Right lobe of liver (tissue), 6 donors: ENCODE results near the gene APBA2. TPM values are rescaled to one million over a fixed set of nuclear protein-coding genes. Genes with fewer than 3 reads are reported as not detected.

Experiments used
- ATAC-seq, 4 donors: fragments of 200-7000 bp; cut with Tn5 transposase; one replicate each; pipeline ENCODE4 v1.9.1; 2020; ENCODE audit warnings: mild to moderate bottlenecking in 4 of 4, moderate library complexity in 4 of 4
- DNase-seq, 3 donors: peaks; one replicate each; pipeline ENCODE4 v3.0.0-alpha.2; 2020
- H3K27ac ChIP-seq, 3 donors: fragments of 200-600 bp; one replicate each; pipeline ENCODE4 v1.8.0; 2022
- H3K27me3 ChIP-seq, 2 donors: fragments of 200-600 bp; one replicate each; pipeline ENCODE4 v1.8.0; 2022
- H3K36me3 ChIP-seq, 4 donors: fragments of 200-600 bp; sonication (generic) in 1 of 4; one replicate each; pipeline versions ENCODE4 v1.5.1 to v1.8.0; 2017 to 2022; ENCODE audit warnings: control low read depth in 1 of 4
- H3K4me1 ChIP-seq, 4 donors: fragments of 200-600 bp; sonication (generic) in 1 of 4; one replicate each; pipeline versions ENCODE4 v1.5.1 to v1.8.0; 2017 to 2022; ENCODE audit warnings: control low read depth in 1 of 4
- H3K4me3 ChIP-seq, 3 donors: fragments of 200-600 bp; one replicate each; pipeline ENCODE4 v1.8.0; 2022
- H3K9me3 ChIP-seq, 4 donors: fragments of 200-600 bp; sonication (generic) in 1 of 4; one replicate each; pipeline versions ENCODE4 v1.5.1 to v1.8.0; 2017 to 2022; ENCODE audit warnings: control low read depth in 1 of 4
- POLR2A ChIP-seq: fragments of 450-650 bp; IDR thresholded peaks from one replicate; pipeline ENCODE4 v1.6.1; 2017; ENCODE audit warnings: antibody characterized with exemption, mild to moderate bottlenecking
- WGBS: methylation state at CpG from one replicate; pipeline ENCODE4 v1.1.6; 2018; ENCODE audit warnings: low coverage, low lambda C conversion rate; ENCODE audit not compliant: insufficient coverage; ENCODE audit errors: missing lambda C conversion rate; 5-methylcytosine and 5-hydroxymethylcytosine counted together
- intact Hi-C, 2 donors: fragments of 100-400 bp; cut with DNase I; formaldehyde crosslinking; loops; one replicate each; pipeline versions ENCODE4 v1.11.2 to v1.14.1; 2022
- total RNA-seq, 6 experiments: library from RNA; depleted of rRNA in 2 of 6; stranded (reverse); fragments of >200 nt in 2 of 6; fragmentation: NEBNext Ultra II Directional in 3 of 6; extraction: Animal tissue kit (Norgen Biotek cat#: 25700) in 3 of 6; gene quantifications; one replicate each; pipeline versions ENCODE4 v1.1.0 to v1.2.4, GENCODE V29; 2016 to 2023
- TF ChIP-seq, protein P1 (sequence below), 4 donors: fragments of 200-600 bp in 3 of 4; fragments of 450-650 bp in 1 of 4; IDR thresholded peaks; one replicate each; pipeline versions ENCODE4 v1.5.1 to v1.8.0; 2016 to 2022; ENCODE audit warnings: antibody characterized with exemption in 4 of 4, mild to moderate bottlenecking in 2 of 4
- donor health status: DM: no; HTN: yes; CAD: no.
- donor health status: DM: no; HTN: no; CAD: no.
- donor health status: DM: no; HTN: no; CAD: no.
- donor health status: DM: no; HTN: yes; CAD: no.
- donor health status: DM: no; HTN: yes; CAD: no.

The APBA2 gene
- total RNA-seq, 6 experiments from 2014 or later = 0.51 to 0.75 (median 0.69) TPM

- Histone ChIP-seq H3K9me3 (no peaks in the 10 kb centered on the region), H3K4me1 (no peaks in the 10 kb centered on the region), H3K4me3 (no peak overlapping the region), H3K27me3 (no peaks in the 10 kb centered on the region), H3K27ac (no peak overlapping the region), H3K36me3 (no peaks in the 10 kb centered on the region)
- TF ChIP-seq POLR2A = no peak
- TF ChIP-seq, protein P1, sequence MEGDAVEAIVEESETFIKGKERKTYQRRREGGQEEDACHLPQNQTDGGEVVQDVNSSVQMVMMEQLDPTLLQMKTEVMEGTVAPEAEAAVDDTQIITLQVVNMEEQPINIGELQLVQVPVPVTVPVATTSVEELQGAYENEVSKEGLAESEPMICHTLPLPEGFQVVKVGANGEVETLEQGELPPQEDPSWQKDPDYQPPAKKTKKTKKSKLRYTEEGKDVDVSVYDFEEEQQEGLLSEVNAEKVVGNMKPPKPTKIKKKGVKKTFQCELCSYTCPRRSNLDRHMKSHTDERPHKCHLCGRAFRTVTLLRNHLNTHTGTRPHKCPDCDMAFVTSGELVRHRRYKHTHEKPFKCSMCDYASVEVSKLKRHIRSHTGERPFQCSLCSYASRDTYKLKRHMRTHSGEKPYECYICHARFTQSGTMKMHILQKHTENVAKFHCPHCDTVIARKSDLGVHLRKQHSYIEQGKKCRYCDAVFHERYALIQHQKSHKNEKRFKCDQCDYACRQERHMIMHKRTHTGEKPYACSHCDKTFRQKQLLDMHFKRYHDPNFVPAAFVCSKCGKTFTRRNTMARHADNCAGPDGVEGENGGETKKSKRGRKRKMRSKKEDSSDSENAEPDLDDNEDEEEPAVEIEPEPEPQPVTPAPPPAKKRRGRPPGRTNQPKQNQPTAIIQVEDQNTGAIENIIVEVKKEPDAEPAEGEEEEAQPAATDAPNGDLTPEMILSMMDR (IDR thresholded peaks at IDR 0.05) = no peak
- intact Hi-C loops = no loop called here
- no peak for ATAC-seq
- whole genome bisulfite sequencing = 80% methylated on average over 10 of the region's 15 CpGs
- DNase-seq = peak in 1 of 3 donors; percentile 37
Observed at GRCh38 chr15:28915935-28916334, 30.2 kb downstream of the APBA2 start.

GRCh38 chr15:28917791-28918140, 32.0 kb downstream of the APBA2 start:
- Histone ChIP-seq H3K27ac (no peak overlapping the region), H3K4me1 (no peaks in the 10 kb centered on the region), H3K27me3 (no peaks in the 10 kb centered on the region), H3K36me3 (no peaks in the 10 kb centered on the region), H3K4me3 (no peak overlapping the region), H3K9me3 (no peaks in the 10 kb centered on the region)
- ATAC-seq = no peak
- DNase-seq = no peak
- intact Hi-C loops = no loop called here
- TF ChIP-seq, protein P1 (IDR thresholded peaks at IDR 0.05) = no peak
- TF ChIP-seq POLR2A = no peak
- 68% methylated on average over 9 of the region's 9 CpGs for WGBS

DNA sequence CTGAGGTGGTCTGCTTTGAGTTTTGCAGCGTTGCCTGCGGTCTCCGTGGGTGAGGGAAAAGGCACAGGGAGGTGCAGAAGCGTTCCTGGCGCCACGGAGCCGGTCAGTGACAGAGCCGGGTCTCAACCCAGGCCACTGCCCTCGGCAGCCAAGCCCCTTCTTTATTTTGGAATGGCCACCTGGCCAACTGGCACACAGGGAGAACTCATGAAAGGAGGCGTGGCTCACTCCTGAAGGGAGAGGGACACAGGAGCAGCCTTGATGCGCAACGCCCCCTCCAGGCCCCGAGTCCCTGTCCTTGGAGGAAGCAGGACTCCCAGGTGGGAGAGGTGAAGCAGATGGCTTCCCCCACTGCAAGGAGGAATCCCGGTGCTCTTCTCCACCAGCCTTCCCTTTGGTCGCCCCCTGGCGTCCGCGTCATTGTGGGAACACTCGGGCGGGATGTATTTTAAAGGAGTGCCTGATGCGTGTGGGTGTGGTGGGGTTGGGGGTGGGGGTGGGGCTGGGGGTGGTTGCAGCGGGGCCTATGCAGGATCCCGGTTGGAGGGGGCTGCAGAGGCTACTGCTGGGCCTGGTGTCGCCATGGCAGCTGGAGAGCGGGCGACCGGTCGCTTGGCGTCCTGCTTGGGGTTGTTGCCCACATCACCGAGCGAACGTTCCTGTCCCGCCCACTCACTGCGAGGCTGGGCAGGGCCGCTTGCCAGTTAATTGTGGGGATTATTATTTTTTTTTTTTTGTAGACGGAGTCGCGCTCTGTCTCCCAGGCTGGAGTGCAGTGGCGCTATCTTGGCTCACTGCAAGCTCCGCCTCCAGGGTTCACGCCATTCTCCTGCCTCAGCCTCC, 32.6 kb downstream of the APBA2 start:
- H3K4me1 ChIP-seq = no peaks in the 10 kb centered on the region
- no peak overlapping the region for H3K27ac ChIP-seq
- ATAC-seq (no peak), DNase-seq (no peak)
- H3K9me3 ChIP-seq = no peaks in the 10 kb centered on the region
- H3K36me3 ChIP-seq = no peaks in the 10 kb centered on the region
- H3K27me3 ChIP-seq = no peaks in the 10 kb centered on the region
- intact Hi-C loops = no loop called here
- 63% methylated on average over 13 of the region's 41 CpGs for WGBS
- H3K4me3 ChIP-seq = no peak overlapping the region
- TF ChIP-seq, protein P1 (IDR thresholded peaks at IDR 0.05) = no peak
- TF ChIP-seq POLR2A = no peak

DNA sequence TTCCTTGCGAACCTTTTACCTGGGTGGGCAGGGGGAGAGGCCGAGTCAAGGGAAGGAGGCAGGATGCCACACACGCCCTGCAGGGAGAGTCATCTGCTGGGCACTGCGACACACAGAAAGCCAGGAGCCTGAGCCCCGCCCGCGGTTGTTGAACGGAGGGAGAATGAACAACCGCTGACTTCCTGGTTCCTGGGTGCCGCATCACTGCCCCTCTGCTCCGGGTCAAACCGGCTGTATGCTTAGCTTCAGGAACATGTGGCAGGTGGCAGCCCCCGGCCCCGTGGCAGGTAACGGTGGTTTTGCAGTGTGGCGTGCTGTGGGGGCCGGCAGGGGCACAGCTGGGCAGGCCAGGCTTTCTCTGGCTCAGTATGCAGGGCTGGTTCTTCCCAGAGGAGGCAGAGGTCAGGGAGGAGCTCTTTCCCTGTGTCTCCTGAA, 33.4 kb downstream of the APBA2 start:
- H3K4me3 ChIP-seq = no peak overlapping the region
- ATAC-seq = no peak
- no peak overlapping the region for H3K27ac ChIP-seq
- H3K9me3 ChIP-seq = no peaks in the 10 kb centered on the region
- H3K36me3 ChIP-seq = no peaks in the 10 kb centered on the region
- H3K4me1 ChIP-seq = no peaks in the 10 kb centered on the region
- intact Hi-C loops = no loop called here
- TF ChIP-seq, protein P1 (IDR thresholded peaks at IDR 0.05) = no peak
- TF ChIP-seq POLR2A = no peak
- H3K27me3 ChIP-seq = no peaks in the 10 kb centered on the region
- no CpG with 5 or more reads among the region's 17 CpGs for WGBS
- no peak for DNase-seq
